ENCODE results near the gene IHH. TPM values are rescaled to one million over a fixed set of nuclear protein-coding genes. Genes with fewer than 3 reads are reported as not detected.

Gene IHH
- total RNA-seq, 1 experiment from 2014 or later = 0.17 TPM

DNA sequence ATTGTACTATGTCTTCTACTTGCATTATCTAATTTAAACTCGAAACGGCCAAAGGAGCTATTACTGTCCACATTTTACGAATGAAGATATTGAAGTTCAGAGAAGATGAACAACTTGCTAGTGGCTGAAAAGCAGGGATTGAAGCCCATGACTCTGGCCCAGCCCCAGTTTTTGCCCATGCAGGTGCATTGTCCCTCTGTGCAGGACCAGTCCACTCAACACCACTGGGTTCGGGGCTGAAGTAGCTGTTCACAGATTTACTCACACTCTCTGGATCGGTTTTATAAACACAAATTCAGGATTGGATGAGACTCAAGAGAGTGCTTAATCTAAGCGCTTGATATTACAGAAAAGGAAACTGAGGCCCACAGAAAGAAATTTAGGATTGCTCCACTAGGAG lies 1.4 kb upstream of the IHH start:
- no peak for DNase-seq (ENCODE audit: low read depth, low spot score)
- no peaks in the 10 kb centered on the region for H3K79me2 ChIP-seq (ENCODE audit: insufficient read depth, low read length)
- BruUV-seq (replicated peaks) = no TSS peak
- TF ChIP-seq, protein P1, sequence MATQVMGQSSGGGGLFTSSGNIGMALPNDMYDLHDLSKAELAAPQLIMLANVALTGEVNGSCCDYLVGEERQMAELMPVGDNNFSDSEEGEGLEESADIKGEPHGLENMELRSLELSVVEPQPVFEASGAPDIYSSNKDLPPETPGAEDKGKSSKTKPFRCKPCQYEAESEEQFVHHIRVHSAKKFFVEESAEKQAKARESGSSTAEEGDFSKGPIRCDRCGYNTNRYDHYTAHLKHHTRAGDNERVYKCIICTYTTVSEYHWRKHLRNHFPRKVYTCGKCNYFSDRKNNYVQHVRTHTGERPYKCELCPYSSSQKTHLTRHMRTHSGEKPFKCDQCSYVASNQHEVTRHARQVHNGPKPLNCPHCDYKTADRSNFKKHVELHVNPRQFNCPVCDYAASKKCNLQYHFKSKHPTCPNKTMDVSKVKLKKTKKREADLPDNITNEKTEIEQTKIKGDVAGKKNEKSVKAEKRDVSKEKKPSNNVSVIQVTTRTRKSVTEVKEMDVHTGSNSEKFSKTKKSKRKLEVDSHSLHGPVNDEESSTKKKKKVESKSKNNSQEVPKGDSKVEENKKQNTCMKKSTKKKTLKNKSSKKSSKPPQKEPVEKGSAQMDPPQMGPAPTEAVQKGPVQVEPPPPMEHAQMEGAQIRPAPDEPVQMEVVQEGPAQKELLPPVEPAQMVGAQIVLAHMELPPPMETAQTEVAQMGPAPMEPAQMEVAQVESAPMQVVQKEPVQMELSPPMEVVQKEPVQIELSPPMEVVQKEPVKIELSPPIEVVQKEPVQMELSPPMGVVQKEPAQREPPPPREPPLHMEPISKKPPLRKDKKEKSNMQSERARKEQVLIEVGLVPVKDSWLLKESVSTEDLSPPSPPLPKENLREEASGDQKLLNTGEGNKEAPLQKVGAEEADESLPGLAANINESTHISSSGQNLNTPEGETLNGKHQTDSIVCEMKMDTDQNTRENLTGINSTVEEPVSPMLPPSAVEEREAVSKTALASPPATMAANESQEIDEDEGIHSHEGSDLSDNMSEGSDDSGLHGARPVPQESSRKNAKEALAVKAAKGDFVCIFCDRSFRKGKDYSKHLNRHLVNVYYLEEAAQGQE (IDR thresholded peaks at IDR 0.05; ENCODE audit: low read depth) = no peak
- TF ChIP-seq CEBPB (IDR thresholded peaks at IDR 0.05; ENCODE audit: low read depth) = no peak
- no peak for TF ChIP-seq ELF1 (IDR thresholded peaks at IDR 0.05; ENCODE audit: borderline replicate concordance, low read depth)
- no peak for TF ChIP-seq EGR1 (IDR thresholded peaks at IDR 0.05; ENCODE audit: low read depth)
- TF ChIP-seq, protein P2, sequence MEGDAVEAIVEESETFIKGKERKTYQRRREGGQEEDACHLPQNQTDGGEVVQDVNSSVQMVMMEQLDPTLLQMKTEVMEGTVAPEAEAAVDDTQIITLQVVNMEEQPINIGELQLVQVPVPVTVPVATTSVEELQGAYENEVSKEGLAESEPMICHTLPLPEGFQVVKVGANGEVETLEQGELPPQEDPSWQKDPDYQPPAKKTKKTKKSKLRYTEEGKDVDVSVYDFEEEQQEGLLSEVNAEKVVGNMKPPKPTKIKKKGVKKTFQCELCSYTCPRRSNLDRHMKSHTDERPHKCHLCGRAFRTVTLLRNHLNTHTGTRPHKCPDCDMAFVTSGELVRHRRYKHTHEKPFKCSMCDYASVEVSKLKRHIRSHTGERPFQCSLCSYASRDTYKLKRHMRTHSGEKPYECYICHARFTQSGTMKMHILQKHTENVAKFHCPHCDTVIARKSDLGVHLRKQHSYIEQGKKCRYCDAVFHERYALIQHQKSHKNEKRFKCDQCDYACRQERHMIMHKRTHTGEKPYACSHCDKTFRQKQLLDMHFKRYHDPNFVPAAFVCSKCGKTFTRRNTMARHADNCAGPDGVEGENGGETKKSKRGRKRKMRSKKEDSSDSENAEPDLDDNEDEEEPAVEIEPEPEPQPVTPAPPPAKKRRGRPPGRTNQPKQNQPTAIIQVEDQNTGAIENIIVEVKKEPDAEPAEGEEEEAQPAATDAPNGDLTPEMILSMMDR (IDR thresholded peaks at IDR 0.05 in 2 of 3, conservative IDR thresholded peaks at IDR 0.05 in 1 of 3; ENCODE audit: borderline replicate concordance in 1 of 3, insufficient read depth in 1 of 3, low read depth in 2 of 3, low read length in 2 of 3) = no peak
- TF ChIP-seq, protein P3, sequence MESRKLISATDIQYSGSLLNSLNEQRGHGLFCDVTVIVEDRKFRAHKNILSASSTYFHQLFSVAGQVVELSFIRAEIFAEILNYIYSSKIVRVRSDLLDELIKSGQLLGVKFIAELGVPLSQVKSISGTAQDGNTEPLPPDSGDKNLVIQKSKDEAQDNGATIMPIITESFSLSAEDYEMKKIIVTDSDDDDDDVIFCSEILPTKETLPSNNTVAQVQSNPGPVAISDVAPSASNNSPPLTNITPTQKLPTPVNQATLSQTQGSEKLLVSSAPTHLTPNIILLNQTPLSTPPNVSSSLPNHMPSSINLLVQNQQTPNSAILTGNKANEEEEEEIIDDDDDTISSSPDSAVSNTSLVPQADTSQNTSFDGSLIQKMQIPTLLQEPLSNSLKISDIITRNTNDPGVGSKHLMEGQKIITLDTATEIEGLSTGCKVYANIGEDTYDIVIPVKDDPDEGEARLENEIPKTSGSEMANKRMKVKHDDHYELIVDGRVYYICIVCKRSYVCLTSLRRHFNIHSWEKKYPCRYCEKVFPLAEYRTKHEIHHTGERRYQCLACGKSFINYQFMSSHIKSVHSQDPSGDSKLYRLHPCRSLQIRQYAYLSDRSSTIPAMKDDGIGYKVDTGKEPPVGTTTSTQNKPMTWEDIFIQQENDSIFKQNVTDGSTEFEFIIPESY (IDR thresholded peaks at IDR 0.05; ENCODE audit: extremely low read depth, insufficient replicate concordance, low read length) = no peak
- TF ChIP-seq SRF (IDR thresholded peaks at IDR 0.05; ENCODE audit: low read depth) = no peak
- no peak for TF ChIP-seq POLR2AphosphoS5 (IDR thresholded peaks at IDR 0.05; ENCODE audit: low read depth, low read length)
- no peak for TF ChIP-seq SP1 (IDR thresholded peaks at IDR 0.05; ENCODE audit: low read depth)
- no peak for TF ChIP-seq RAD21 (IDR thresholded peaks at IDR 0.05; ENCODE audit: low read depth)
- TF ChIP-seq TCF7L2 (IDR thresholded peaks at IDR 0.05; ENCODE audit: borderline replicate concordance, extremely low read depth, insufficient read depth, insufficient read length) = no peak
- TF ChIP-seq, protein P4, sequence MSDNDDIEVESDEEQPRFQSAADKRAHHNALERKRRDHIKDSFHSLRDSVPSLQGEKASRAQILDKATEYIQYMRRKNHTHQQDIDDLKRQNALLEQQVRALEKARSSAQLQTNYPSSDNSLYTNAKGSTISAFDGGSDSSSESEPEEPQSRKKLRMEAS (IDR thresholded peaks at IDR 0.05) = no peak
- TF ChIP-seq ZNF274 (IDR thresholded peaks at IDR 0.05; ENCODE audit: low read depth, low read length) = no peak
- no peak for TF ChIP-seq YY1 (IDR thresholded peaks at IDR 0.05; ENCODE audit: extremely low read depth, insufficient replicate concordance, low read depth, low read length)
- no peak for TF ChIP-seq ZFX (IDR thresholded peaks at IDR 0.05)
- TF ChIP-seq EZH2phosphoT487 (IDR thresholded peaks at IDR 0.05; ENCODE audit: borderline replicate concordance) = no peak
- TF ChIP-seq, protein P5, sequence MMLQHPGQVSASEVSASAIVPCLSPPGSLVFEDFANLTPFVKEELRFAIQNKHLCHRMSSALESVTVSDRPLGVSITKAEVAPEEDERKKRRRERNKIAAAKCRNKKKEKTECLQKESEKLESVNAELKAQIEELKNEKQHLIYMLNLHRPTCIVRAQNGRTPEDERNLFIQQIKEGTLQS (IDR thresholded peaks at IDR 0.05) = no peak
- no peak for TF ChIP-seq FOSL1 (IDR thresholded peaks at IDR 0.05; ENCODE audit: low read depth)
- H3K9me3 ChIP-seq (ENCODE audit: control insufficient read depth in 1 of 2, insufficient read depth in 1 of 2, low read depth in 1 of 2, low read length in 2 of 2) = no peaks in the 10 kb centered on the region
- intact Hi-C loops (cut with micrococcal nuclease) = loop anchor here (5.0 kb wide), 1 partner anchor 480 kb away; the partner anchor contains the start of genes CHPF and TMEM198
- no peak for ATAC-seq
- H3K4me1 ChIP-seq (ENCODE audit: control insufficient read depth in 1 of 2, insufficient read depth in 2 of 2, low read length in 2 of 2) = no peaks in the 10 kb centered on the region
- H4K20me1 ChIP-seq (ENCODE audit: insufficient read depth) = no peaks in the 10 kb centered on the region
- ChIA-PET POLR2A (no interaction called here), CTCF (interaction anchor here (1.0 to 2.2 kb wide), 3 partner anchors 11 to 93 kb away, joined by 3 to 9 read pairs (median 3); no protein-coding TSS in a partner anchor), RAD21 (ENCODE audit: low non-redundant PET in 1 of 2, low total read pairs in 2 of 2, uncharacterized antibody in 2 of 2, unreplicated experiment in 2 of 2) (no interaction called here)
- no peak overlapping the region for H3K9ac ChIP-seq (ENCODE audit: low read length)
- H3K4me2 ChIP-seq (ENCODE audit: low read length) = no peak overlapping the region
- peaks cover 16% of the 10 kb centered on the region; the same call in 1 of the 2 replicates for H3K27me3 ChIP-seq (ENCODE audit: insufficient read depth, low read length)
- H3K36me3 ChIP-seq (ENCODE audit: control insufficient read depth in 1 of 2, insufficient read depth in 2 of 2, low read length in 2 of 2) = no peaks in the 10 kb centered on the region
- no peaks in the 10 kb centered on the region for H3K9me2 ChIP-seq (ENCODE audit: insufficient read depth)
- H2AFZ ChIP-seq (ENCODE audit: low read depth, low read length, poor library complexity, severe bottlenecking) = no peak overlapping the region
- H3K27ac ChIP-seq (ENCODE audit: low read depth, low read length) = no peak overlapping the region
- no peak overlapping the region for H3K4me3 ChIP-seq (replicated peaks in 1 of 2; ENCODE audit: low read depth in 1 of 2, low read length in 2 of 2)
